Fibroblast of mammary gland (primary cell): Measurements from ENCODE around the gene WNT7A.

Experiments used
- DNase-seq: peaks from one replicate; pipeline ENCODE4 v3.0.0-alpha.2; 2010; ENCODE audit warnings: low read depth
- H3K4me3 ChIP-seq: 2 replicates; pipeline ENCODE4 v1.5.1; 2011; ENCODE audit warnings: low read depth, mild to moderate bottlenecking, low read length, moderate library complexity; ENCODE audit not compliant: control insufficient read depth
- TF ChIP-seq, protein P1 (sequence below): conservative IDR thresholded peaks from 2 replicates; pipeline ENCODE4 v1.5.1; 2011; ENCODE audit warnings: low read depth, low read length, inconsistent platforms; ENCODE audit not compliant: control insufficient read depth, insufficient read depth

WNT7A gene

DNA sequence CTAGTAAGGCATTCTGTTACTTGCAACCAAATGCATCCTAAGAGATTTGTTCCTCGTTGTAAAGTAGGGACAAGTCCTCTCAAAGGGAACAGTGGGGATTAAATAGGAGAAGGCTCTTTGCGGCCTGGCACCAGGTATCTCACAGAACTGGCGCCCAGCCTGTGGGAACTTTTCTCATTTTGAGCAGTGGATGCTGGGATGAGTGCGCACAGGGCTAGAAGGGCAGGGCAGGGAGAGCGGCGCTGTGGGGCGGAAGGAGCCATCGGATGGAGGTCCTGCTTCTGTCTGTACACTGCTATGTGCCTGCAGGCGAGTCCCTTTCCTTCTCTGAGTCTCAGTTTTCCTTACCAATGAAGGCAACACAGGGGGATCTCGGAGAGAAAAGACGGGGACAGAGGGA, 50.6 kb downstream of the WNT7A start:
- TF ChIP-seq, protein P1, sequence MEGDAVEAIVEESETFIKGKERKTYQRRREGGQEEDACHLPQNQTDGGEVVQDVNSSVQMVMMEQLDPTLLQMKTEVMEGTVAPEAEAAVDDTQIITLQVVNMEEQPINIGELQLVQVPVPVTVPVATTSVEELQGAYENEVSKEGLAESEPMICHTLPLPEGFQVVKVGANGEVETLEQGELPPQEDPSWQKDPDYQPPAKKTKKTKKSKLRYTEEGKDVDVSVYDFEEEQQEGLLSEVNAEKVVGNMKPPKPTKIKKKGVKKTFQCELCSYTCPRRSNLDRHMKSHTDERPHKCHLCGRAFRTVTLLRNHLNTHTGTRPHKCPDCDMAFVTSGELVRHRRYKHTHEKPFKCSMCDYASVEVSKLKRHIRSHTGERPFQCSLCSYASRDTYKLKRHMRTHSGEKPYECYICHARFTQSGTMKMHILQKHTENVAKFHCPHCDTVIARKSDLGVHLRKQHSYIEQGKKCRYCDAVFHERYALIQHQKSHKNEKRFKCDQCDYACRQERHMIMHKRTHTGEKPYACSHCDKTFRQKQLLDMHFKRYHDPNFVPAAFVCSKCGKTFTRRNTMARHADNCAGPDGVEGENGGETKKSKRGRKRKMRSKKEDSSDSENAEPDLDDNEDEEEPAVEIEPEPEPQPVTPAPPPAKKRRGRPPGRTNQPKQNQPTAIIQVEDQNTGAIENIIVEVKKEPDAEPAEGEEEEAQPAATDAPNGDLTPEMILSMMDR = no peak
- no peak for DNase-seq
- H3K4me3 ChIP-seq = no peak overlapping the region

DNA sequence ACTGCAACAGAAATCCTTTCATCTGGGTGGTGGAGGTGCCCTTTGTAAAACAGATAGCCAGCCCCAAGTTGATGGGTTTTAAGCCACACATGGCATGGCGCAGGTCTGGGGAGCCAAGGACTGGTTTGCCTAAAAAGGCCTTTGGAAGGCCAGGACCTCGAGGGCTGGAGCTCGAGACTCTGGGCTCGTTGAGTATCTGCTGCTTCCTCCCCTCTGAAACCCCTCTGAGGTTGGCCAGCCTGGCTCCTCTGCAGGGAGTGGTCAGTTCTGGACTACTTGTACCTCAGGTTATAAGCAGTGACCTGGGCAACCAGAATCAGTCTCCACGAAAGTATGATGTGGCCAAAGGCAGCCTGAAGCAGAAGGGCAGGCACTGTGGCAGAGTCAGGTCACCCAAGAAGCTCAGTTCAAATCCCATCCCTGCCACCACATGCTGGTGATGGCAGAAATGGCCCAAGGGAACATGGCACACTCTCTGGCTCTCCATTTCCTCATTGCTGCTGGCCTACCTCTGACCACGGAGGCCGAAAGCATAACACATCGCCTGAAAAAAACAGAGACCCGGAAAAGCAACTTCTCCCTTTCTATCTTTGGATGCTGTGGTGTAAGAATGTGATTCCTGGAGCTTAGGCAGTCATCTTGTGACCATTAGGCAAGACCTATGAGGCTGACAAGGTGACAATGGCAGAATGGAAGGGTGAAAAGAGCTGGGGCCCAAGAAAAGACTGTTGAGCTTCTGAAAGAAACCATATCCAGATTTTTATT, 51.2 kb downstream of the WNT7A start:
- DNase-seq = no peak
- no peak overlapping the region for H3K4me3 ChIP-seq
- TF ChIP-seq, protein P1 = no peak

DNA sequence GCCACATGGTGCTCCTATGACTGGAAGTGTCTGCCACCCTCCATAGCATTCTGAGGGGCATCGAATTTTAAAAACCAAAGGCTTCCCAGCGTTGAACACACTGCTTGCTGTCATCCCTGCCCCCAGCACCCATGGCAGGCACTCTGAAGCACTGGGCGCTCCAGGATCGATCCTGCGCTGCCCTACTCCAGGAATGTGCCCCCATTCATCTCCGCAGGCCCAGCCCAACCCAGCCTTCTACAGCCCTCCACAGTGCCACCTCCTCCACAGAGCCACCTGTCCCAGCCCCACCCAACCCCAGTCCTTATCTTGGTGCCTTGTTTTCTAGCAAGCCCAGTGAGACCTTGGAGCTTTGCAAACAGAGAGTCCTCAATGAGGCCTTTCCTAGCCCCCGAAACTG, 52.2 kb downstream of the WNT7A start:
- TF ChIP-seq, protein P1 = no peak
- DNase-seq = no peak

DNA sequence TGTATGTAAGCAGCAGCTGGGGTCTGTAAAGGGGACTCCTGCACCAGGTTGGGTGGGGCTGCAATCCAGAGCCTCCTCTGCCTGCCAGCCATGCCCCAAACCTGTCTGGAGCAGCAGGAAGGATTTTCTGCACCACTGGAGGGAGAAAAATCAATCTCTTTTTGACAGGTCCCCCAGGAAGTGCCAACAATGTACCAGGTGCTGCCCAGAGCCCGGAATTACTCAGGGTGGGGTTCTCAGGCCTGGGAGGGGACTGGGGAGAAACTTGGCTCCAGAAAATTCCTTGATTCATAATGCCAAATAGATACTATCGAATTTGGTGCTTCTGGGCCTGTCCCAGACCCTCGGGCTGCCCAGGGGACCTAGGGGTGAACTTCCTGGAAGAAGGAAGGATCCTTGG, 52.6 kb downstream of the WNT7A start:
- DNase-seq = no peak
- TF ChIP-seq, protein P1 = no peak
- H3K4me3 ChIP-seq = no peak overlapping the region

More for the DNA sequence above, 52.2 kb downstream of the WNT7A start:
- H3K4me3 ChIP-seq = no peak overlapping the region

DNA sequence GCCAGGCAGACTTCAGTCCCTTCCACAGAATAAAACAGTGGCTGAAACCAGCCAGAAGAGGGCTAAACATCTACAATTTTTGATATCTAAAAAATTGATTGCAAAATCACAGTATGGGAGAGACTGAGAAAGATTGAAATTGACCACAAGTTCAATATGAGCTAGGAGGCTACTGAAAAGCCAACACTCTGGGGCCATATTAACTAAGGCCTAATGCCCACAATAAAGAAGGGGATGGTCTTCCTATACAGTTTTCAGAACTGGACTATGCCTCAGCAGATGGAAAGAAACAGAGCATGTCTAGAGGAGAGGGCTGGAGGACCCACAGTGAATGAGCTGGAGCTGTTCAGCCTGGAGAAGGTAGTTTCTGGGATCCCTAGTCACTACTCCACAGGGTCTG, 53.2 kb downstream of the WNT7A start:
- no peak for DNase-seq
- TF ChIP-seq, protein P1 = no peak
- no peak overlapping the region for H3K4me3 ChIP-seq

DNA sequence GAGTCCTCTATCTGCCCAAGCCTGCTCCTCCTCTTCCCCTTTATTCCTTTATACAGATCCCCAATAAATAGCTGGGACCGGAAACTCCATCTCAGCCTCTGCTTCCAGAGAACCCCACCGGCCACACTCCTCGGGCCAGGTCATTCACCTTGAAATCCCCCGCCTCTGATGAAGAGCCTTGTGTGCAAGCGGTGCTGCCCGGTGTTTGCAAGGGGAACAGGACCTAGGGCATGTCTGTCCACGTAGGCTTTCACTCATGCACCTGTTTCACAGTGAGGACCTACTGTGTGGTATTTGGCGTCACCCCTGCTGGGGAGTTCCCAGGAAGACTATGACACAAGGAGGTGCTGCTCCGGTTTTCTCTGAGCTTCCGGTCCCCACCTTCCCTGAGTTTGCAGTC, 54.0 kb downstream of the WNT7A start:
- DNase-seq = no peak
- TF ChIP-seq, protein P1 = no peak
- H3K4me3 ChIP-seq = no peak overlapping the region

DNA sequence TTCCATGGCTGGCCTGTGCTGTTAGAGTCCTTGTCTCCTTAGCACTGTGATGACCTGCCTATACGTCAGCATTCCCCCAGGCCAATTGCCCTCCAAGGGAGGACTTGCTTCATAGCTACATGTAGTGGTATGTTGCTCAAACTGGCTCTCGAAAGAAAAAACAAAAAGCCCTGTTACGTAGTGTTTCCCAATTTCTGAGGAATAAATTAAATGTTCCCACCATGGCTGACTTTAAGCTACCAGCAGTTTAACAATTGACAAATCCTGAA, 54.6 kb downstream of the WNT7A start:
- DNase-seq = no peak
- TF ChIP-seq, protein P1 = no peak
- H3K4me3 ChIP-seq = no peak overlapping the region
